HG03280 (cell line): Measurements from ENCODE around the gene SPAG9.
A peak's percentile ranks its signal among the peaks of the same experiment; 100 is the strongest.

Experiments used
- ATAC-seq: cut with Tn5 transposase; IDR thresholded peaks from one replicate; pipeline ENCODE4 v1.9.1; 2021; ENCODE audit warnings: mild to moderate bottlenecking, moderate library complexity; ENCODE audit not compliant: unreplicated experiment

Gene SPAG9

DNA sequence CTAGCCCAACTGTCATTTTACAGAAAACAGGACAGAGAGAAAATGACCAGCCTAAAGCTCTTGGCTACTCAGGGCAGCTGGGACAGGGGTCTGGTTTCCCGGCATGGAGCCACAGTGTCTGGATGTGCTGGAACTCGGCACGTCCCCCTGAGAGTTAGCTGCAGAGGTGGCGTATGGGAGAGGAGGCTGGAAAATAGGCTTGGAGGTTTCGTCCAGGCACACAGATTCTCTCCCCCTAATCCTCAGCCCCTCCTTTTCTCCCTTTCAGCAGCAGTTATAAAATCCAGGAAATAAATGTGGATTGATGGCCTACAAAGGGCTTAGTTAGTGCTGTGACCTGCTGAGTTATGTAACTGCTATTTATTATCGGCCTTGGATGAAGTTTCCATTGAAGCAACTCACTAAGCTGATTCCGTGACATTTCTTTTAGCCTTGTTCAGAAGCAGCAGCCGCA lies 165.0 kb downstream of the SPAG9 start:
- no peak for ATAC-seq

DNA sequence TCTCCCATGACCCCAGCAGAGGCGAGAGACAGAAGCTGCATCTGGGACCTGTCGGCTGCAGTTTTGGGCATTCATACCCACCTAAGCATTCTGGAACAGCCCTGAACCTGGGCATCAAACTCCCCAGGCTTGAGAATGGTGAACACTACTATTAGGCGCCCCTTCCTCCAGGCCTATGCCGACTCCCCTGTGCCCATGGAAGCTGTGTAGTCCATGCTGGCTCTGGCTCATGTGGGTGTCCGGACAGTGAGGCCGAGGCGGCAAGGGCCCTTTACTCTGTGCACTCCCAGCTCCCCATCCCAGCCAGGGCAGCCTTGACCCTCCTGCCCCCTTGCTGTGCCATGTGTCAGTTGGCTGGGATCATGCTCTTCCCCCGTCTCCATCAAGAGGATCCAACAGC lies 165.5 kb downstream of the SPAG9 start:
- no peak for ATAC-seq

DNA sequence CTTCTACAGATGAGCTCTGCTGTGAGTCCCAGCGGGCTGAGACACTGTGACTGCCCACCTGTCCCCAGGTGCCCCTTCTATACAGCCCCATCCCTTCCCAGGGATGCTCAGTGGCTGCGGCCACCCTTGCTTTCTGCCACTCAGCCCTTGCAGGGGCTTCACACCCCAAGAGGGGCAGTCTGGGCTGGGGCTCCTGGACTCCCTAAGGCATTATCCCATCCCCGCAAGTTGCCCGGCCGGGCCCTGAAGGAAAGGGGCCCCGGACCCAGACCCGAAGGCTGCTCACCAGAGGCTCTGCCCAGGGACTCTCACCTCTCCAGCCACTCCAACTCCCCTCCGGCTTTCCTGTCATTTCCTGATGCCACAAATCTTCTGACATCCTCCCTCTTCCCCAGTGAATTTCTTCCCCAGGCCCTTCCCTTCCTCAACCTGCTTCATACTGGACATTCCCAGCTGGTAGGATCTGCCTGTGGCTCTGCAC lies 166.0 kb downstream of the SPAG9 start:
- no peak for ATAC-seq

DNA sequence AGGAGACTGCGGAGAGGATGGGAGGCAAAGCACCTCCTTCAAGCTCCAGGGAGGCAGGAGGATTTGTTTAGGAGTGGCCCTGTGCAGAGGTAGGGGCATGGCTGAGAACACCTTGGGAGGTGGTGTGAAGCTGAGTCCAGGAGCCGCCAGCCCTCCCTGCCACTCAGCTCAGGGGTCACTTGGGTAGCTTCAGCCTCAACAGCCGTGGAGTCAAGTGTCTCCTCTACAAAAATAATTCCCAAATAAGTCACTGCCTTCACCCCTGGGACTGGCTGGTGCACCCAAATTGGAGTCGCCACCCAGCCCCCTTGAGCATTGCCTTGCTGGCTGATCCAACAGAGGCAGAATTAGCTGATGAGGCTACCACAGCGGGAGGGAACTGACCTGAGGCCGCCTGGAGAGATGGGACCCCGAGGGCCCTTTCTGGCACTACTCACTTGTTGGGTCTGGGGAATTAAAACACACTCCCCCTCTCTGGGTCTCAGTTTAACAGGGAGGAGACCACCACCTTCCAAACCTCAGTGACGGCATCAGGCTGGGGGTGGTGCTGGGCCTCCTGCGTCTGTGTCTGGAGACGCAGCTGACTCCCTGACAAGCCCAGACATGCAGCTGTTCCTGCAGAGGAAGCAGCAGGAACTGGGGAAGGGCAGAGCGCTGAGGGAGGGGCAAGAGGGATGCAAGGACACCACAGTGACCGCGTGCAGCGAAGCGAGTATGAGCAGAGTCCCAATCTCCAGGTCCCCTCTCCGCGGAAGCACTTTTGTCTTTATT lies 166.7 kb downstream of the SPAG9 start:
- ATAC-seq = no peak

DNA sequence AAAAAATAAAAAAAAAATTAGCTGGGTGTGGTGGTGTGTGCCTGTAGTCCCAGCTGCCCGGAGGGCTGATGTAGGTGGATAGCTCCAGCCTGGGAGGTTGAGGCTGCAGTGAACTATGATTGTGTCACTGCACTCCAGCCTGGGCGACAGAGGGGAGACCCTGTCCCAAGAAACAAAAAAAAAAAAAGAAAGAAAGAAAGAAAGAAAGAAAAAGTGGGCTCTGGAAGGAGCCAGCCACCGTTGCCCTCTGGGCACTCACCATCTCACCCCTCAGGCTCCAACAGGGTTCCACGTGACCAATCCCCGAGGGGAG lies 167.2 kb downstream of the SPAG9 start:
- ATAC-seq = no peak

DNA sequence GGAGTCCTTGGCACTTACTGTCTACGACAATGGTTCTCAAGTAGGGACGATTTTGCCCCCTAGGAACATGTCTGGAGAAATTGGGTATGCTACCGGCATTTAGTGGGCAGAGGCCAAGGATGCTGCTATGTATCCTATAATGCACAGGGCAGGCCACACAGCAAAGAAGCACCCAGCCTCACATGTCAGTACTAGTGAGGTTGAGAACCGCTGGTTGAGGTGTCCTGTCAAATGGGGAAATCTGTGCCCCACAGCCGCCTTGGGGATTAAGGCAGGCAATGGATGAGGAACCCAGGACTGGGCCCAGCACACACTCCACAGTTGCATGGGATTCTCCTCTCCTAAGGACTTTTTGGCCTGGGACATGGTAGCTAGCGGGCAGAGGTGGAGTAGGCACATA lies 167.8 kb downstream of the SPAG9 start:
- no peak for ATAC-seq

DNA sequence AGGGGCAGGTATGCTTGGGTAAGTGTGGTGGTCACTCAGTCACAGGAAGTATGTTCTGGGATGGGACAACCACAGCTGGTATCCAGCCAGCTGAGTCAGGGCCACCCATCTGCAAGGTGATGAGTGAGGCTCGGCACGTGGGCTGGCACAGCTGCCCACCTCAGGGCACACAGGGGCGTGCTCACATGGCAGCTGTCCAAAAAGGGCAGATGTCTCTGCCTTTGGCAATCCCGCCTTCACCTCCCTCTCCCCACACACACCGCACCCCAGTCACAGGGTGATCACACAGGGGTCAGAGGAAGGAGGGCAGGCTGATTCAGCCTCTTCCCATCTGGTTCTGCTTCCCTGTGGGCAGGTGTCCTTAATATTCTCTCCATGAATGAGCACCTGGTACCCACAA lies 168.7 kb downstream of the SPAG9 start:
- no peak for ATAC-seq

DNA sequence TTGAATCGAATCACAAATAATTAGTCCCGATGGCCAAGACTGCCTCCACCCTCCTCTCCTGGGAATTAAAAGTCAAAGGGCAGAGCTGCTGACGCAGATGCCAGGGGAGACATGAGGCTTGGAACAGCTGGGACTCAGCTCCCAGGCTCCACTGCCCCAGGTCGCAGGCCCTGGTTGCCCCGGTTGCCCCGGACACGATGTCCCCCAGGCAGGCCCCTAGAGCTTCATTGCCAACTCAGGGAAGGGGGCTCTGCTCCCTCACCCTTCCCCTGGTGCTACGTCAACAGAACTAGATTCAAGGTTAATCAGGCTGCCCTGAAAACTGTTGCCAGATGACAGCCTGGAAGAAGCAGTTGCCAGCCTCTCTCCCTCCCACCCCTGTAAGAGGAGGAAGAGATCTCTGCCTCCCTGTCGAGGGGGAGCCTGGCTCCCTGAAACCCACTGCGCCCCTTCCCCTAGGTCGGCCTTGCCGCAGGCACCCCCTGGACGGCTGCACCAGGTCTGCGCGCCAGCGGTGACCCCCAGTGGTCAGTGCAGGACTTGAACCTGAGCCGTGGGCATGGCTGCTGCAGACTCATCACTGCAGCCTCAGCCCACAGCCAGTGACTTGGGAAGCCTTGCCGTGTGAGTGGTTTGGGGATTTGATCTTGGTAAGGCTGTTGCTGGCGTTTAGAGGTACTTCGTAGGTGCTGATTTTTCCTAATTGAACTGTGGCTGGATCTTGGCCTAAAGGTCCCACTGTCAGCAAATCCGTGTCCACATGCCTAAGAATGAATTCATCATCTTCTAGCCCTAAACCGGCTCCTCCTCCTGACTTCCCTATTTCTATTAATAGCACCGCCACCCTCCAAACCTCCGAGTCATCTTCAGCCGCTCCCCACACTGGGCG lies 170.4 kb downstream of the SPAG9 start:
- no peak for ATAC-seq

DNA sequence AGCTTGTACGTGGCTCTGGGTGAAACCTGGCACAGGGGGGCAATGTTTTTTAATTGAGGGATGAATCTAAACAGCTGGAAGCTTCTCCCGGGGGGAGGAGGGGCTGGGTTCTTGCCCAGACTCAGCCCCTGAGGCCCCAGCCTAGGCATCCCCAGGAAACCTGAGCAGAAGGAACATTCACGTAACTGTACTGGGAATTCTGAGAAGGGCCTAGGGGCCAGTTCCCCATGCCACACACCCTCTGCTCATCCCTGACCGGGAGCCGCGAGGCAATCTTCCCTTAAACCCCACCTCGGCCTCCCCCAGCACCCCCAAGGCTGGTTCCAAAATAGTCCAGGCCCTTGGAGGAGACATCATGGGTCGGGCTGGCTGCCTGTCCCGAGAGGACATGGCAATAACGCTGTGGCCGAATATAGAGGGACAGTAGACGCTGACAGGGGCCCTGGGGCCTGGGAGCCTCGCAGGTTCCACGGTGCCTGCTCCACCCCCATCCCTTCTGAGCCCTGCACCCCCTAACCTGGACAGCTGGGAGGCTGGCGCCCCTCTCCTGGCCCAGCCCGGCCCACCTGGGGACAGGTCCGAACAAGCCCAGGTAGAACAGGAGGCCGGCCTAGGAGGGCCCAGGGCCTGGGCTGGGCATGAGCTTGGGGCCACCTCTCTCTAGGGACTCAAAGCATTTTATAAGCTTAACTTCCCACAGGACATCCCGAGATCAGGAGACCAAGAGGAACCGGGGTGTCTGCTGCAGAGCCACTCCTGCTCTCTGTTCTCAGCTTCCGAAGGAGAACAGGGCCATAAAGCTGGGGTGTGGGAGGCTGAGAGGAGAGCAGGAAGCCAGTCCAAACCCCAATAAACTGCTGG lies 171.3 kb downstream of the SPAG9 start:
- no peak for ATAC-seq

DNA sequence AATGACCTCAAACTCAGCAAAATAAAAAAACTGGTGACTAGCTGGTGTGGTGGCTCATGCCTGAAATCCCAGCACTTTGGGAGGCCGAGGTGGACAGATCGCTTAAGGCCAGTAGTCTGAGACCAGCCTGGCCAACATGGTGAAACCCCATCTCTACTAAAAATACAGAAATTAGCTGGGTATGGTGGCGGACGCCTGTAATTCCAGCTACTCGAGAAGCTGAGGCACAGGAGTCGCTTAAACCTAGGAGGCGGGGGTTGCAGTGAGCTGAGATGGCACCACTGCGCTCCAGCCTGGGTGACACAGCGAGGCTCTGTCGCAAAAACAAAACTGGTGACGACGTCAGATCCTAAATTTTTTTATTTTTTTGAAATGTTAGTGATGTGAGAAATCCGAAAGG lies 172.0 kb downstream of the SPAG9 start:
- ATAC-seq = no peak

DNA sequence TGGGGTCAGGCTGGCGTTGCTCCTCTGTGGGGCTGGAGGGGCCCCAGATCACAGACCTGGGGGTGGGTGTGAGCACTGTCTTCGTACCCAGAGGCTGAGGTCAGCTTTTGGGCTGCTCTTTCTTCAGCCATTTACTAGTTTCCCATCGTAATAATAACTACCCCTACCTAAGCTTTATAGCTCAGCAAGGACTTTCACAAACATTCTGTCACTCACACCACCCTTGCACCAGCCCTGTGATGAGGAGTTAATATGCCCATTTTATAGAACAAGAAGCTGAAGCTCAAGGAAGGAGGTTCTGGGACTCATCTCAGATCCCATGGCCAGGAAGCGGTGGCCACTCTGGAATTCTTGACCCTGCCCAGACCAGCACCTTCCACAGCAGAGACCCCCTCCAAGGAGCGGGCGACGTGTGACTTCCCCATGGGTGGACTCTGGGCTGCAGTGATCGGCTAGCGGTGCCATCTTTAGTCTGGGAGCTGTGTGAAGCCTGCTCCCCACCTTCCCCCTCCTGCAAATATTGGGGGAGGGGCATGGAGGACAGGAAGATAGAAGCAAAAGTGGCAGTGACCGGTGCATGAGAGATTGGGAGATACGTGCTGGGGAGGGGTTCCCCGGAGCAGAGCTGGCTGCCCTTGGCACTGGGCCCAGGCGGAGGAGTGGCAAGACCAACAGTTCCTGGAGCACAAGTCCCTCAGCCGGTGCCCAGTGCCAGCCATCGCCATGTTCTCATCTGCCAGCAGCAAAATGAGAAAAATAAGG lies 172.7 kb downstream of the SPAG9 start:
- ATAC-seq = no peak

DNA sequence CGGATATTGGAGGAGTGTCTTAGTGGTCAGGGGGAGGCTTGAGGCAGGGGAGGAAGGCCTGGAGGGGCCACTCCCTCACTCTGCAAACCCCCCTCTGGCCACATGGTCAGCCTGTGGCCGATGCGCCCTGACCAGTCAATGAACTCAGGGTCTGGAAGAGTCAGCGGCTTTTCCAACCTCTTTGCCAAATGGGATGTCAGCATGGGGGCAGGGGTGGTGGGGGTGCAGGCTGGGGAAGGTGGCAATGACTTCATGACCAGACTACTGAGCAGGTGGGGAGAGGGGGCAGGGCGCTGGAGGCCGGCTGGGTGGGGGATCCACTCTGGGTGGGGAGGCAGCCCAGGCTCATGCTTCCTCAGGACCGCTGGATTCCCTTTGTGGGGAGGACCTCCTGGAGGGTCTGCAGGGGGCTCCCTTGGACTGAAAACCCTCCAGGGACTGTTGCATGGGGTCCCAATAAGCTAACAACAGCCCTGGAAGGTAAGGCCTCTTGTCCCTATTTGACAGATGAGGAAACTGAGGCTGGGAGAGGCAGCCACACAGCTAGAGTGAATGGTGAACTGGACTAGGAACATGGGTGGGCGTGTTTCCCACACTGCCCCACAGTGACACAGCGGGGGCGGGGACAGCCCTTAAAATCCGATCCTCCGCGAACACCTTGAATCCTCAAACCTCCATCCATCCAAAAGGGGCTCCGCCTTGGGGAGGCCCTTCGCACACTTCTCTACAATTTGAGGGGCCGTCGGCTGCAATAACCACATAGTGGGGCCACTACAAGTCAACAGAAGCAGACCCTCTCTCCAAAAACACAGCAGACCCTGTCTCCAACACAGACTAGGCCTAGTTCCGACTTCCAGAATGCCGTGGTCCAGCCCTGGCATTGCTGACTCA lies 173.5 kb downstream of the SPAG9 start:
- ATAC-seq = no peak

DNA sequence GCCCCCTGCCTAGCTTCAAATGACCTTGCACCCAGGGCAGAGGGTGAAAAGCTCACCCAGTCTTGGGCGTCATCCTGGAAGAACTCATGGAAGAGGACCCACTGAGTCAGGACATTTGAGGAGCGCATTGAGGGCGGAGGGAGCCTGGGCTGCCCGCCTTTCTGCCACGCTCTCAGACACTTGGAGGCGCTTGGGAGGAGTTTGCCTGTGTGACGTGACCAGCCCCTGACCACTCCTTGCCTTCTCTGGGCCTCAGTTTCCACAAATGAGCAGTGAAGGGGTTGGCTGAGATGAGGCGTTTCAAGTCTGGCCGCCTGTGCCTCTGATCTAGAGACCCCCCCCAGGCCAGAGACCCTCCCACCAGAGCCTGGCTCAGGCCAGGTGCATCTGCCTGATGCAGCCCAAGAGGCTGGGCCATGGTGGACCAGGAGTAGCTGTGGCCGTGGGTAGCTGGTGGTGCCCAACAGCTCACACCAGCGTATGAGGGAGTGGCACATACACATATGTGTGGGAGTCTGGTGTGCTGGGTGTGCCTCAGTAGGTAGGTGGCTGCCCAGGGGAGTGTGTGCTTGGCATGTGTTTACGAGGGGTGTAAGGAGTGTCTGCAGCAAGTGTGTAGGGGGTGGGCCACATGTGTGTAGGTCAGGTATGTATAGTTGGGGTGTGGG lies 174.3 kb downstream of the SPAG9 start:
- no peak for ATAC-seq

DNA sequence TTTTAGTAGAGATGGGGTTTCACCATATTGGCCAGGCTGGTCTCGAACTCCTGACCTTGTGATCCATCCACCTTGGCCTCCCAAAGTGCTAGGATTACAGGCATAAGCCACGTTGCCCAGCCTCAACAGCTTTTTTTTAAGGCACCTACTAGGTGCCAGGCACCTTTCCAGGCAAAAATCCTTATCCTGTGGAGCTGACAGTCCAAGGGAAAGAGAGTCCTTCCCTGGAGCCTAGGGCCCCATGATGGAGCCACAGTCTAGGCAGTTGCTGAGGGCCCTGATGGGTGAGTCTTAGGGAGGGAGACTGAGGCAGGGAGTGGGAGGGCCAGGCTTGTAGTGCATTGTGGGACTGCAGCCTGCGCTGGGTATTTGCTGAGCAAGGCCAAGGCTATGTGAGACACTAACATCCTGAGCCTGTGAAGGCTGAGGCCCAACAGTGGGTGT lies 174.9 kb downstream of the SPAG9 start:
- ATAC-seq = no peak

DNA sequence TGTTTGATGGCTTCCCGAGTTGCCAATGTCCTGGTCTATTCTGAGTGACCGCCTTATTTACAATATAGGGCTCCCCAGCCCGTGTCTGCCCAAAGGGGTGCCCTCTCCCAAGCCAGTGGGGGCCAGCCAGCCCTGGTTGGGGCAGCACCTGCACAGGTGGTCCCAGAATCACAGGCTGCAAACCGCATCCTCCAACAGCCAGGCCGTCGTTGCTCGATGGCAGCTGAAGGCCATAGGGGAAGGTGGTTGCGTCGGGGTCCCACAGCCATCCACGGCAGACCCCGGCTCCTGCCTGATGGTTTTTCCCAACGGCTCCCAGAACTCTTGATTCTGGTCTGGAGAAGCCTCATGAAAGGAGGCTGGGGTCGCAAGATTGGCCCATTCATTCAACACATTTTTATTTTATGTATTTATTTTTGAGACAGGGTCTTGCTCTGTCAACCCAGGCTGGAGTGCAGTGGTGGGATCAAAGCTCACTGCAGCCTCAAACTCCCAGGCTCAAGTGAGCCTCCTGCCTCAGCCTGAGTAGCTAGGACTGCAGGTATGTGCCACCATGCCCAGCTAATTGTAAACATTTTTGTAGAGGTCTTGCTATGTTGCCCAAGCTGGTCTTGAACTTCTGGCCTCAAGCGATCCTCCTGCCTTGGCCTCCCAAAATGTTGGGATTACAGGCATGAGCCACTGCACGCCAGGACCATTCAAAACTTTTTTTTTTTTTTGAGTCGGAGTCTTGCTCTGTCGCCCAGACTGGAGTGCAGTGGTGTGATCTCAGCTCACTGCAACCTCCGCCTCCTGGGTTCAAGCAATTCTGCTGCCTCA lies 175.6 kb downstream of the SPAG9 start:
- peak; percentile 24 for ATAC-seq

DNA sequence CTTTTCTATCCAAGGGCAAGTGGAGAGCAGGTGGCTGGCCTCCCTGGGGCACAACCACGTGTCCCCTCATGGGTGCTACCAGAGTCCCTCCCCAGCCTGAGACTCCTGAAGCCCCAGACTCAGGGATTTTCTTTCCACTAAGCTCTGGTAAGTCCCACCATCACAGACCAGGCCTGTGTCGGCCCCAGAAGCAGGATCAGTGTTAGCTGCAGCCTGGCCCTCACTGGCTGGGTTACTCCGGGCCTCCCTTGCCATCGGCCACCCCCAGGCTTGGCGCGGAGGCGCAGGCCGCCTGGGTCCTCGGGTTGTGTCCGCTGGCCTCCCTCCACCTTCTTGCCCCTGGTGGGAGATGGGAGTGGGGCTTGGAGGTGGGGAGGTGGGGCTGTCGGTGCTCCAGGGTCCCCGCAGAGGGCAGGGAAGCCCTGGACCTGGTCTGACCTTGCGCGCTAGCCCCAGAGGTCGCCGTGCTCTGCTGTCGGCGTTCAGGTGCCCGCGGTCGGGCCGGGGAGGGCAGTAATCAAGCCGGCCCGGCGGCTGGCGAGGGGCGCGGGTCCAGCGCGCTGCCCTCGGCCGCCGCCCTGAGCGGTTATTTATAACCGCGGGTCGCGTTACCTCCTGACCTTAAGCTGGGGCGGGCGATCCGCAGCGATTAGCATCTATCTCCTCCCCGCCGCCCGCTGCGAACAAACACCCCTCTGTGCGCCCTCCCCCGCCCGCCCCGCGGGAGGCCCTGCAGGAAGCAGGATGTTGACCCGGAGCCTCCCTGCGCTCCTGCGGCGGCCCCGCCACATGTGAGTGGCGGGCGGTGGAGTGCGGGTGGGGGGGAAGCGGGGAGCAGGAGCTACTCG lies 176.4 kb downstream of the SPAG9 start:
- peak; percentile 51 for ATAC-seq

DNA sequence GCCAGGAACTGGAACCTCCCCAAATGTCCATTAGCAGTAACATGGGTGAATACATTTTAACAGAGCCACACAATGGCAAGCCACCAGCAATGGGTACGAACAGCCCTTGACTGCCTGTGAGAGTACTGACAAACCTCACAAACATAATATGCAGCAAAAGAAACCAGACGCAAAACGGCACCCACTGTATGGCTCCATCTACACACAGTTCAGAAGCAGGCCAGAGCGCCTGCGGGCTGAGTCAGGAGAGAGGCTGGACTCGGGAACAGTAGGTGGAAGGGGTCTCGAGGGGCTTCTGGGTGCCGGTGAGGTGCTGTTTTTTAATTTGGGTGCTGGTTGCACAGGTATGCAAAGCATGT lies 177.1 kb downstream of the SPAG9 start:
- ATAC-seq = no peak
